Small intestine (tissue), 7 donors: ENCODE measurements around the gene ARHGEF18. TPM values are rescaled to one million over a fixed set of nuclear protein-coding genes. Genes with fewer than 3 reads are reported as not detected.
"Not testable (repeated sequence)": the region's sequence is repeated elsewhere in the genome, so short reads cannot be mapped to it uniquely, and the experiment has no call there.

Experiments used
- DNase-seq, 2 donors: peaks; one replicate each; pipeline versions ENCODE4 v3.0.0 to v3.0.0-alpha.2; 2013
- FAIRE-seq: peaks from 2 replicates; lab custom pipeline; 2012; peaks lifted over from hg19 to GRCh38; lab: Jason Lieb, UNC
- H3K27ac ChIP-seq, 3 donors: one replicate each; pipeline ENCODE4 v1.5.1; 2013; ENCODE audit warnings: low read length in 2 of 3, mild to moderate bottlenecking in 2 of 3, control low read depth in 1 of 3, inconsistent platforms in 1 of 3, low read depth in 1 of 3, moderate library complexity in 1 of 3
- H3K27me3 ChIP-seq, 3 donors: one replicate each; pipeline ENCODE4 v1.6.1; 2013; ENCODE audit warnings: low read length in 3 of 3, inconsistent platforms in 1 of 3; ENCODE audit not compliant: control insufficient read depth in 3 of 3, insufficient read depth in 3 of 3
- H3K36me3 ChIP-seq, 3 donors: one replicate each; pipeline ENCODE4 v1.6.1; 2013; ENCODE audit warnings: low read length in 3 of 3, inconsistent platforms in 1 of 3, low read depth in 1 of 3, mild to moderate bottlenecking in 1 of 3, moderate library complexity in 1 of 3; ENCODE audit not compliant: control insufficient read depth in 3 of 3, insufficient read depth in 2 of 3
- H3K4me1 ChIP-seq, 3 donors: one replicate each; pipeline ENCODE4 v1.6.1; 2013; ENCODE audit warnings: low read length in 2 of 3, inconsistent platforms in 1 of 3, low read depth in 1 of 3, mild to moderate bottlenecking in 1 of 3, moderate library complexity in 1 of 3; ENCODE audit not compliant: control insufficient read depth in 3 of 3, insufficient read depth in 2 of 3
- H3K4me3 ChIP-seq, 3 donors: one replicate each; pipeline ENCODE4 v1.5.1; 2013; ENCODE audit warnings: low read length in 3 of 3, control low read depth in 1 of 3, inconsistent platforms in 1 of 3, low read depth in 1 of 3, mild to moderate bottlenecking in 1 of 3, moderate library complexity in 1 of 3
- H3K9me3 ChIP-seq, 2 donors: one replicate each; pipeline ENCODE4 v1.6.1; 2013; ENCODE audit warnings: low read depth in 1 of 2, low read length in 1 of 2; ENCODE audit not compliant: control insufficient read depth in 2 of 2, insufficient read depth in 1 of 2
- WGBS, 3 donors: extraction: QIAGEN DNeasy Blood & Tissue Kit; methylation state at CpG; one replicate each; pipeline ENCODE4 v1.1.7; 2013; 5-methylcytosine and 5-hydroxymethylcytosine counted together
- polyA plus RNA-seq, 4 donors: library from polyadenylated mRNA; stranded (reverse) in 3 of 4; unstranded in 1 of 4; fragments of 200-250 nt in 3 of 4; fragments of 120-200 nt in 1 of 4; gene quantifications; one replicate each; pipeline versions ENCODE4 v1.2.1 to v1.2.3, GENCODE V29; 2013
- donor health status: healthy with polysubstance abuse.
- donor health status: control.
- donor health status: control.
- donor health status: Bipolar disorder and iron deficiency.
- donor health status: healthy.

ARHGEF18 gene
- polyA plus RNA-seq, 4 donors = 22.6 to 31.1 (median 24.0) TPM

DNA sequence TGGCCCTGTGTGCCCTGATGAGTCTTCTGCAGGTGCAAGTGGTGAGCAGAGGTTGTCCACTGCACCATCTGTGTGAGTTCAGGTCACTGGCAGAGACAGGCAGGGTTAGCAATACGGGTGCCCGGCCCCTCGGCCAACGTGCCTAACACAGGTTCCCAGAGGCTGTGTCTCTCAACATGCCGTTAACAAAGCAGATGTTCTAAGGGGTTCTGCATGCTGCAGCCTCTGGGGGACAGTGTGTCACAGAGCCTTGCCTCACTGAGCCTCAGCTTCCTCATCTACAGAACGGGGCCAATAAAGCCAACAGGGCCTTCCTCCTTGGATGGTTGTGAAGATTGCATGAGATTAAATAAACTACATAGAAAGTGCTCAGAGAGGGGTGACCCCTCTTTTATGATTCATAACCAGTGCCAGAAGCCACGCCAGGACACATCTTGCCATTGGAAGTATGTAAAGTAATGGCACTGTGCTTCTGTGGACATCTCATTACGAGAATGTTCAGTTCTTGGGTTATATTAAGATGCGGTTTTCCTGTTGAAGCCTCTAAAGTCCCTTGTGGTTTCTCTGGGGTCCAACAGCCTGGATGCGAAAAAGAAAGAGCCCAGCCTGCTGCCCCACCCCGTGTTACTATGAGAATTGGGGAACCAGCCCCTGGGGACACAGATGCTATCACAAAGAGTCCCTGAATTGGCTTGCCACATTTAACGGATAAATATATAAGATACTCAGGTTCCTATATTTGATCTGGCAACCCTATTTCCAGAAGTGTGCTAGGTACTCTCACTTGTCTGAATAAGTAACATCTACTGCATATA, 11.2 kb upstream of the ARHGEF18 start:
- WGBS, 3 donors = 64 to 75% (median 68%) methylated on average over 12 of the region's 12 CpGs
- DNase-seq = no peak
- H3K4me1 ChIP-seq = peaks cover 0 to 2% (median 0%) of the 10 kb centered on the region in 3 donors
- no peak for FAIRE-seq
- no peaks in the 10 kb centered on the region for H3K9me3 ChIP-seq
- H3K36me3 ChIP-seq = no peaks in the 10 kb centered on the region
- no peaks in the 10 kb centered on the region for H3K27me3 ChIP-seq
- H3K27ac ChIP-seq = peak overlapping the region in 1 of 3 donors; percentile 83
- H3K4me3 ChIP-seq = no peak overlapping the region

DNA sequence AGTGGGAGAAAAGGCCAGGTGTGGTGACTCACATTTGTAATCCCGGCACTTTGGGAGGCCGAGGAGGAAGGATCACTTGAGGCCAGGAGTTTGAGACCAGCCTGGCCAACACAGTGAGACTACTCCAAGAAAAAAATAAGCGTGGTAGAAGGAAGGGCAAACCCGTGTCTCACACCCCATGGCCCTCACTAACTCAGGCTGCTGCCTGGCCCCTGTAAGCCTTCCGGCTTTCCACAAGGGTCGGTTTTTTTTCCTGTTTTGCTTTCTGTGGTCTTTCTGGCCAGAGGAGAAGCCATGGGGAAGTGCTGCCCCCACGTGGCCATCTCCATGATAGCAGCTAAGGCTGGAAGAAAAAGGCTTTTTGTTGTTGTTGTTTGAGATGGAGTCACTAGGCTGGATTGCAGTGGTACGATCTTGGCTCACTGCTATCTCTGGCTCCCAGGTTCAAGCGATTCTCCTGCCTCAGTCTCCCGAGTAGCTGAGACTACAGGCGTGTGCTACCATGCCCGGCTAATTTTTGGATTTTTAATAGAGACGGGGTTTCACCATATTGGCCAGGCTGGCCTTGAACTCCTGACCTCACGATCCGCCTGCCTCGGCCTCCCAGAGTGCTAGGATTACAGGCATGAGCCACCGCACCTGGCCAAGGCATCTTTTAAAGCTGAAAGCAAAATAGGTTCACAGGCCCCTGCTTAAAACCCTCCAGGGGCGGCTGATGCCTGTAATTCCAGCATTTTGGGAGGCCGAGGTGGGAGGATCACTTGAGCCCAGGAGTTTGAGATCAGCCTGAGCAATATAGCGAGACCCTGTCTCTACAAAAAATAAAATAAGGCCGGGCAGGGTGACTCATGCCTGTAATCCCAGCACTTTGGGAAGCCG, 7.5 kb upstream of the ARHGEF18 start:
- Histone ChIP-seq H3K27me3 (no peaks in the 10 kb centered on the region), H3K27ac (peak overlapping the region in 1 of 3 donors; percentile 48), H3K4me1 (peaks cover 0 to 2% (median 0%) of the 10 kb centered on the region in 3 donors), H3K4me3 (no peak overlapping the region), H3K9me3 (no peaks in the 10 kb centered on the region), H3K36me3 (no peaks in the 10 kb centered on the region)
- FAIRE-seq (no peak), DNase-seq (peak; percentile 67 to 84)
- WGBS, 3 donors = 16 to 37% (median 21%) methylated on average over 22 of the region's 22 CpGs

GRCh38 chr19:7342143-7342542, 6.6 kb upstream of the ARHGEF18 start:
- 91 to 92% (median 92%) methylated on average over 5 of the region's 5 CpGs for WGBS, 3 donors
- H3K9me3 ChIP-seq = no peaks in the 10 kb centered on the region
- peaks cover 0 to 2% (median 0%) of the 10 kb centered on the region in 3 donors for H3K4me1 ChIP-seq
- H3K4me3 ChIP-seq = no peak overlapping the region
- no peaks in the 10 kb centered on the region for H3K27me3 ChIP-seq
- no peak for FAIRE-seq
- no peaks in the 10 kb centered on the region for H3K36me3 ChIP-seq
- no peak for DNase-seq
- no peak overlapping the region for H3K27ac ChIP-seq

- 52 to 71% (median 60%) methylated on average over 7 of the region's 7 CpGs for WGBS, 3 donors
- H3K27ac ChIP-seq = no peak overlapping the region
- H3K4me3 ChIP-seq = no peak overlapping the region
- no peaks in the 10 kb centered on the region for H3K36me3 ChIP-seq
- FAIRE-seq = no peak
- no peaks in the 10 kb centered on the region for H3K4me1 ChIP-seq
- DNase-seq = no peak
- peaks cover 0 to 9% of the 10 kb centered on the region in 2 donors for H3K9me3 ChIP-seq
- H3K27me3 ChIP-seq = no peaks in the 10 kb centered on the region
These were observed 2.2 kb upstream of the ARHGEF18 start for GRCh38 chr19:7346488-7346971.

DNA sequence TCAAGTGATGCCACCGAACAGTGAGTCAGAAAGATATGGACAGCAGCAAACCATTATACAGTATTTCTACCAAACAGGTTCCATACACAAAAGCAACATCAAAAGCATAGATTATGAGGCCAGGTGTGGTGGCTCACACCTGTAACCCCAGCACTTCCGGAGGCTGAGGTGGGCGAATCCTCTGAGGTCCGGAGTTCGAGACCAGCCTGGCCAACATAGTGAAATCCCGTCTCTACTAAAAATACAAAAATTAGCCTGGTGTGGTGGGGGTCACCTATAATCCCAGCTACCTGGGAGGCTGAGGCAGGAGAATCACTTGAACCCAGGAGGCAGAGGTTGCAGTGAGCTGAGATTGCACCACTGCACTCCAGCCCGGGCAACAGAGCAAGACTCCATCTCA, 1.7 kb upstream of the ARHGEF18 start:
- H3K27ac ChIP-seq, FAIRE-seq: not testable (repeated sequence)
- 59 to 81% (median 63%) methylated on average over 7 of the region's 7 CpGs for WGBS, 3 donors

GRCh38 chr19:7349231-7349591, 474 bp downstream of the ARHGEF18 start:
- WGBS, 3 donors = 64 to 86% (median 74%) methylated on average over 9 of the region's 9 CpGs
- DNase-seq (no peak), FAIRE-seq (no peak)
- Histone ChIP-seq H3K36me3 (no peaks in the 10 kb centered on the region), H3K4me3 (peak overlapping the region in 1 of 3 donors; percentile 39), H3K27me3 (no peaks in the 10 kb centered on the region), H3K27ac (peak overlapping the region in 1 of 3 donors; percentile 6), H3K4me1 (no peaks in the 10 kb centered on the region), H3K9me3 (peaks cover 0 to 15% of the 10 kb centered on the region in 2 donors)

More for the DNA sequence above, 1.7 kb upstream of the ARHGEF18 start:
- H3K27me3 ChIP-seq, H3K36me3 ChIP-seq, DNase-seq, H3K4me3 ChIP-seq, H3K4me1 ChIP-seq: not testable (repeated sequence)
- peaks cover 0 to 13% of the 10 kb centered on the region in 2 donors for H3K9me3 ChIP-seq

GRCh38 chr19:7349961-7350711, 1.4 kb downstream of the ARHGEF18 start:
- Histone ChIP-seq H3K36me3 (no peaks in the 10 kb centered on the region), H3K27ac (peak overlapping the region in 1 of 3 donors; percentile 36), H3K27me3 (no peaks in the 10 kb centered on the region), H3K9me3 (peaks cover 0 to 17% of the 10 kb centered on the region in 2 donors), H3K4me3 (peak overlapping the region in 1 of 3 donors; percentile 24), H3K4me1 (no peaks in the 10 kb centered on the region)
- no peak for DNase-seq
- 61 to 73% (median 70%) methylated on average over 8 of the region's 8 CpGs for WGBS, 3 donors
- FAIRE-seq = no peak

GRCh38 chr19:7351861-7352260, 3.1 kb downstream of the ARHGEF18 start:
- WGBS, 3 donors = 73 to 78% (median 76%) methylated on average over 1 of the region's 1 CpG
- no peak overlapping the region for H3K4me3 ChIP-seq
- no peak for DNase-seq
- peaks cover 0 to 17% of the 10 kb centered on the region in 2 donors for H3K9me3 ChIP-seq
- H3K36me3 ChIP-seq = no peaks in the 10 kb centered on the region
- FAIRE-seq = no peak
- H3K27me3 ChIP-seq = no peaks in the 10 kb centered on the region
- no peak overlapping the region for H3K27ac ChIP-seq
- no peaks in the 10 kb centered on the region for H3K4me1 ChIP-seq
